Iris pigment epithelial cell (primary cell): ENCODE results near the gene SLC9A9.

Source experiments
- DNase-seq: peaks from one replicate; pipeline ENCODE4 v3.0.0-alpha.2; 2011; ENCODE audit warnings: low read depth

SLC9A9 gene

DNA sequence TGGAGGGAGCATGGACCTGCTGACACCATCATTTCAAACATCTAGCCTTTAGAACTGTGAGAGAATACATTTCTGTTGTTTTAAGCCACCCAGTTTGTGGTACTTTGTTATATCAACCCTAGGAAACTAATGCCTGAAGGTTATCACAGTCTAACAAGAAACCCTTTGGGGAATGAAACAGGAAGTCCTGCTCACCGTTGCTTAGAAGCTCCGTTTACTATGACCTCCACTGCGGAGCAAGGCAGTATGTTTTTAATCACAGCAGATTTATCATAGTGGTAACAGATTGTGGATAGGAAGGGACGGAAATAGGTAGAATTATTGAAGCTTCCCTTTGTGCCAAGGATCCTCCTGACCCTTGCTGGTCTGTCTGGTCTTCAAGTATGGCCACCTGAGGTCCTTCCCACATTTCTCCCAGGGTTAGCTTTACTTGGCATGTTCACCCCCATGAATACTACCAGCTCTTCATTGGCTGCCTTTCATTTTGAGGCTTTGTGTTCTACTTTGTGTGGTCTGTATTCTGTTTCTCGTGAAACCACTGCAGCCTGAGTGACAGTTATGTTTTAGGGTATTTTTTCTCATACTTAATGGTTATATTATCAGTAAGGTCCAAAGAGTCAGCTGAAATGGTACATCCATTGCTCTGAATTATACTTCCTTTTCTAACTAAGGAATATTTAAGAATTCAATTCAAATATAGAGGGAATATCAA lies 527.1 kb downstream of the SLC9A9 start:
- no peak for DNase-seq

DNA sequence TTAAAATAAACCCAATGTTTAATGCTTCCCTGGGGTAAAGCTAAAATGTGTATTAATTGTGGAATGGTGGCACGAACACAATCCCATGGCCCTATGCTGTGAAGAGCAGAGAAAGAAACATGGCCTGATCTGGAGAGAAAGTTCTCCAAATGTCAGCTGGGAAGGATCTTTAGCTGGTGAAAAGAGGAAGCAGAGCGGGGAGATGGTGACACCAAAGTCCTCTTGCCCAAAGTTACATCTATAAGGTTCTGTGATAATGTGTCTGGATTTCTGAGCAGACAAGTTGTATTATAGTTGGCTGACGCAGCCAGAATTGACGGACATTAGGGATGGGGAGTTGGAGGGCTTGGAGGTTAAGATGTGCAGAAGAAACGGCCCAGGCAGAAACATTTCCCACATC lies 532.5 kb downstream of the SLC9A9 start:
- no peak for DNase-seq

DNA sequence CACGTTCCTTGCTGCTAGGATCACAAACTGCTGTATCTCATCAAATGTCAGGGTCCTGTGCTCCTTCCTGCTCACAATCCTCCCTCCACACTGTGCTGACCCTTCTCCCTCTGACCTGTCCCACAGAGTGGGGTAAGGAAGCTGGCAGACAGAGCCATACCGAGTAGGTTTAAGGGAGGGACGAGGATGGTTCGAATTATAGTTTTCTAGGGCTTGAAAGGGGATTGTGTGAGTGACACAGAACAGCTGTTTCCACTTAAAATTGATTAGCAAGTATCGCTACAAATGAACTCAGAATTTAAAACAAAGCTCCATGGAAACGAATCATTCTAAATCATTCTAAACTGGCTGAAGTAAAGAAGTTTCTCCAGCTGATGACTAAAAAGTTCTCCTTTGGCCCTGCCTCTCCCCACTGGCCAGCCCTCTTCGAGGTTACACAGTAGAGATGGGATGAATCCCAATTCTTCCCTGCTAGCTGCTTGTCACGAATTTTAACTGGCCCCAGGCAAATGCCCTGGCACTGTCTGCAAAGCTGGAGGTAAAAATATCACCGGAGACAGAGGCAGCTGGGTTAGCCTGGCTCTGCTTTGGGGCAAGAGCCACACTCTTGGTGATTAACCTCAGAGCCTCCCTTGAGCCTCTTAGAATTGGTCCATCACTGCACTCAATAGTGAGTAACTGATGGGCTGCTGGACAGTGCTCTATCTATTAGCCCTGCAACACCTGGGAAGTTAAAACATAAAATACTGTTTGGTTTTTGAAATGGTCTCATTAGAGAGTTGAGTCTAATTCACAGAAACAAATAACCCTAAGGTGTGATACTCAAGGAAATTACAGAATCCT lies 533.8 kb downstream of the SLC9A9 start:
- DNase-seq, result no peak

DNA sequence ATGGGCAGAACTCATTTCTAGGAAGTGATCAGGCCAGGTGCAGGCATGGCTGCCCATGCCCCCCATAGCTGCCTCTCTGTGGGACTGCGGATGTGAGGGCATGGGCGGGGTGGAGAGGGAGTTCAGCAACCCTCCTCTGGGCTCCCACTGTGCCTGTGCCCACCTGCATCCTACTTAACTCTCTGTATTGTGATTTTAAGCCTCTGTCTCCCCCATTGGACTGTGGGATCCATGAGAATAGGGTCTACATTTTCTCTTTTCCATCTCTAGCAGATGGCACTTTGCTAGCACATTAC lies 534.4 kb downstream of the SLC9A9 start:
- no peak for DNase-seq

DNA sequence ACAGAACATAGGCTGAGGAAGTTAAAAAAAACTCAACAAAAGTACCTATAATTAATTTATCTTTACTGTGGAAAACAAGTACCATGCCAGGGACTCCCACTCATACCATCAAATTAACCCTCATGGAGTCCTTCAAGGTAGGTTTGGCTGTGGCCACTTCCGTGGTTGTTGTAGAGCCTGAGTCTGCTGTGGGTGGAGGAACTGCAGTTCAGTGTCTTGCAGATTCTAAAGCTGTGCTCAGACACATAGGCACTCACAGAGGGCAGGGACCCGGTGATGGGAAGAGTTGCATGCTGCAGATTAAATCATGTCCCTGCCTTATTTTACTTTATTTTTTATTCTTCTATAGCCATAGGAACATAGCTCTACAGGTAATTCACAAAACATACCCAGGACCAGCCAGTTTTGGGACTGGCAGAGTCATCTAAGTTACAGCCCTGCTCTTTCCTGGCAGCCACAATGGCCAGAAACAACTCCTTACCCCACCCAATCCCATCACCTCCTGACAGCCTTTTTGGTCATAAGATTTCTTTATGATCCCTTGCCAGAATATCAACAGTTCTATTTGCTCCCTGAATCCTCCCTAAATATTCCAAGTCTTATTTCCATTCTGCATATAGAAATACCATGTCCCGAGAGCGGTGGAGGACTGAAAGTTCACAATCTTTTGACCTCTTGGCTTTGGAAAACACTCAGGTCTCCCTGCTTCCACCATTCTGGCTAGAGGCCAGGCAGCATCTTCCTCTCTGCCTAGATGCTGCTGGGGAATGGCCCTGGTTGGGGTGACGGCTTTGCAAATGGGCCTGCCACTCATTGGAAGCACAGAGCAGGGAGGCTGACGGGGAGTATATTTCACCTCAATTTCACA lies 535.0 kb downstream of the SLC9A9 start:
- no peak for DNase-seq

DNA sequence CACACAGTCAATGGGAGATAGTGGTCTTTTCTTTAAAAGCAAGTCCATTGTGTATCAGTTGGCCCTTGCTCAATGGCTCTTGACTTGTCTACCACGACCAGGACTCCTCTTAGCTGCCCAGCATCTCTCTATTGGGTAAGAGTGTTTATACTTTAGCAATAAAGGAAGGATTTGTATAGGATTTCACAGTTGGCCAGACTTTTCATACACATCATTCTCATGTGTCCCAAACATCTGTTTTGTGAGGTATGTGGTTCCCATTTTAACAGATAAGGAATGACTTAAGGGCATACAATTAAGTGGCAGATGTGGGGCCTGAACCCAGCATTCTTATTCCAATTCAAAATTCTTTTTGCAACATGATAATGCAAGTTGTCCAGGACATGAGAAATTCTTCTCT lies 537.2 kb downstream of the SLC9A9 start:
- no peak for DNase-seq

DNA sequence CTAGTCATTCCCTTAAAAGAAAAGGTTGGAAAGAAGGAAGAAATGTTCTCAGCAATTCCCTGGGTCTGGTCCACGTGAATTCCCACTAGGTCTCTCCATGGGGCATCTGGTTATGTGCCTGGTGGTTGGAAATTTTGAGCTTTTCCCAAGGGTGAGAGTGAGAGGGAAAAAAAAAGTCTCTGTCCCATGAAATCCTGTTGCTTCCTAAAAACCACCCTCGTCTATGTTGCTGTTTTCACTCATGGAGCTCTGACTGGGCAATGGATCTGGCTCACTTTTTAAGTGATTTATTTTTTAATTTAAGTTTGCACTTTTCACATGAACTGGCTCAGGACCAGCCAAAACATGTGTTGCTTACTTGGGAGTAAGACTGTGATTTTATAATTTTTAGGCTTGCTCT lies 538.6 kb downstream of the SLC9A9 start:
- DNase-seq, result no peak

DNA sequence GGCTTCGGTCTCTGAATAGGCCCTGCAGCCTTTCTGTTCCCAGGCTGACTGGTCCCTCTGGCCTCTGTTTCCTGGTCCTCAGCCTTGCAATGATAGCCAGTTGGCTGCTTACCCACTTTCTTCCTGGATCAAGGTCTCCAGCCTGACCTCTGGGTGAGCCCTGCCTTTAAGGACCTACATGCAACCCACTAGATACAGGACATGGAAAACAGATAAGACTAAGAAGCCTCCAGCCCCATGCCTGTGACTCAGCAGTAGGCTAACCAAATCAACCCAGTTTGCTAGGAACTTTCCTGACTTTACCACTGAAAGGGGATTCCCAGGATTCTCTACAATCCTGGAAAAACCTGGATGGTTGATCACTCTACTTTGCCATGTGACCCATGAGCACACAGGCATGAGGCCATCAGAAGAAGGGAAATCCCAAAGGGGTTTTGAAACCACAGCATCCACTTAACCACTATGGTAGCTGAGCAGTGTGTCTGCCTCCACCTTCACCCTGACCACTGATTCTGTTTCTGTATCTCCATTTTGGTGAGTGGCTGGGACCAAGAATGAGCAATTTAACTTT lies 540.6 kb downstream of the SLC9A9 start:
- DNase-seq, result peak; percentile 65

DNA sequence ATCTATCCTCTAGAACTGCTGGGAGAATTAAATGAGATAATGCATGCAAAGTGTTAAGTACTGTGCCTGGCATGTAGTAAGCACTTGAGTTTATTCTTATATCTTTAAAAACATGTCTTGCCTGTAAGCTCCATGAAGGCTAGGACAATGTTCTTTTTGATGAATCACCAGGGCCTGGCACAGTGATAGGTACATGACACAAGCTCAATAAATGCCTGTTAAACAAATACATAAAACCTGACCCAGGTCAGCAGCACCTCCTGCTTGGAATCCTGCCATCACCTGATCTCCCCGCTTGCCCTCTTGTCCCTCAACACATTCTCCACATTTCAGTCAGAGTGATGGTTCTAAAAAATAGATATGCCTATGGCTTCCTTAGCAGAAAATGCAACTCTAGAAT lies 541.9 kb downstream of the SLC9A9 start:
- DNase-seq, result peak; percentile 23

DNA sequence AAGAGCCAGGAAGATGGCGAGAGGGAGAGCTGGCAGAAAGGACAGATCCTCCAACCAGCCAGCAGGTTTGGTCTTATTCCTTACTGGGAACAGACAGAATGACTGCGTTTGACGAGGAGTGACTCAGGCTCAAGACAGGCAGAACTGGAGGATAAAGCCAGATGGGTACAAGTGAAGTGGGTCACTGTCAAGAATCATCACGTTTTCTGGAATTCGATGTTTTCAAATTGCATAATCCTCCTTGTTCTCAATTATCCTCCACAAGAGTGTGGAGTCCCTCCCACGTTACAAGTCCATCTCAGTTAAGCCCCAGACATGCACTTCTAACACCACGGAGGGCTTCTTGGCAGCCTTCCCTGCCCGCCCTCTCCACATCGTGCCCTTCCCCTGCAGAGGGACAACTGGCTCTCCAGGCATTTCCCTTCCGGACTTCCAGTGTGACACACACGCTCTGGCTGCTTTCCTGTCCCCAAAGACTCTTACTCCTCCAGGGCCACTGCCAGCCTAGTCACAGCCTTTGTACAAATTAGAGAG lies 545.6 kb downstream of the SLC9A9 start:
- peak; percentile 78 for DNase-seq

DNA sequence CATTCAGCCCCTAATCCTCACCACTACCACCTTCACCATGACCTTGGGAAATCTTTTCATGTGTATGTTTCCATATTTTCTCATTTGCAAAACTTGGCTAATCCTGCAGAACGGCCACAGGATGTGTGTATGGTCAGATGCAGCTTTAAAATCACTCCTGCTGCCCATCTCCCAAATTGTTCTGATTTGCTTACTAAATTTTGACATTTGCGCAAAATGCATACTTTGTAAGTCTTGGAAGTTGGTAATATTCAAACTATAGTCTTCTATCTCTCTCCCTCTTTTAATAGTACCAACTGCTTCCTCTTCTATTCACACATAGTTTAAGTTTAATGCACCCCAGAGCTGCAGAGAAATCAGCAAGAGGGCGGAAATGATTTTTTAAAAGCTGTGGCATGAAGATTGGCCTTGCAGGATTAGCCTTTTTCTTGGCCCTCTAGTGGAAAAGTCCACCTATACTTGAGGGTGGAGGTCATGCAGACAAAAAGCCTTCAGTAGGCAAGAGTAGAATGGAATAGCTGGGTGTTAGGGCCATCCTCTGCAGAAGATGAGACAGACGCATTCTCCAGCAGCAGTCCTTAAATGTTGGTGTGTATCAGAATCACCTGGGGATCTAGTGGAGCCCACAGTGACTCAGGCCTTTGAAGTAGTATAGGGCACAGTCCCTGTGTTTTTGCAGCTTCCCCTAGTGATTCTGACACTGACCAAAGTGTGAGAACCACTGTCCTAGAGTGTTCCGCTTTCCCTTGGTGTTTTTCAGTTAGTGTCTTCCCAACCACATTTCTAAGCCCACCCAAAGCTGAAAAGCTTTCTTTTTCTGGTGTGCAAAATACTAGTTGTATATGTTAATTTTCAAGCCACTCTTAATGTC lies 547.0 kb downstream of the SLC9A9 start:
- no peak for DNase-seq

DNA sequence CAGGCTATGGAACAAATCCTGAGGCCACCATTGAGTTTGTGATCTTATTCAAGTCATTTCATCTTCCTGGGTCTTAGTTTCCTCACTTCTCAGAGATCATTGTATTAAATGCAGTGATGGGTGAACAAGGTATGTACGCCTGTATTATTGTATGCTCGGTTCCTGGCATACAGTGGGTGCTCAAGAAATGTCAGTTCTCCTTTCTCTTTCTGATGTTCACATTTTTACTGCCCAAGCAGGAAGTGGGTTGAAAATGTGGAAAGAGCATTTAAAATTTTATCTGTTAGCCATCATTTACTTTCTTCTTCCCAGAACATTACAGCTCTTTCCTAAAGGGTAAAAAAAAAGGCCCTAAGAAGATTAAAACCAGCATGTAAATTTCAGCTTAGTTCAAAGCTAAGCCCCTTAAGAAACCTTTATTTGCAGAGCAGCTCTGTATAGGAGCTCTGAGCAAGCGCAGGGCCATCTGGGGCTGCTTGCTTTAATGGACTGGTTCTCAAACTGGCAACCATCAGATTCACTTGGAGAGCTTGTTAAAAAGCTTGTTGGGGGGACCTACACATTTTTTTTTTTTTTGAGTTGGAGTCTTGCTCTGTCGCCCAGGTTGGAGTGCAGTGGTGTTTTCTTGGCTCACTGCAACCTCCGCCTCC lies 549.3 kb downstream of the SLC9A9 start:
- no peak for DNase-seq

DNA sequence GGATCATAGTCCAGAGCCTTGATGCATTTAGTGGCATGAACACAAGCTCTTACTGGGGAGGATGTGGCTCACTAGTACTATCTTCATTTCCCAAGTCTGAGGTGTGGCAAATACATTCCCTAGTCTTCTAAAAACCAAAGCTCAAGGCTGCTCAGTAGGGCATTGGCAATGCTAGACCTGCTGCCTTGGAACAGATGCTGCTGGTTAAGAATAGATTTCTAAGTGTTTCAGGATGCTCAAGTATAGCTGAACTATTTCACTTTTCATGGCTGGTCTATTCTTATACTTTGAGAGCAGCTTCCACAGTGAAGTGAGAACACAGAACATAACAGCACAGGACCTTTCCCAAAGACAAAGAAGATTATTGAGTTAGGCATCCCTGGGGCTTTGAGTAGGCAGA lies 549.9 kb downstream of the SLC9A9 start:
- DNase-seq, result no peak

DNA sequence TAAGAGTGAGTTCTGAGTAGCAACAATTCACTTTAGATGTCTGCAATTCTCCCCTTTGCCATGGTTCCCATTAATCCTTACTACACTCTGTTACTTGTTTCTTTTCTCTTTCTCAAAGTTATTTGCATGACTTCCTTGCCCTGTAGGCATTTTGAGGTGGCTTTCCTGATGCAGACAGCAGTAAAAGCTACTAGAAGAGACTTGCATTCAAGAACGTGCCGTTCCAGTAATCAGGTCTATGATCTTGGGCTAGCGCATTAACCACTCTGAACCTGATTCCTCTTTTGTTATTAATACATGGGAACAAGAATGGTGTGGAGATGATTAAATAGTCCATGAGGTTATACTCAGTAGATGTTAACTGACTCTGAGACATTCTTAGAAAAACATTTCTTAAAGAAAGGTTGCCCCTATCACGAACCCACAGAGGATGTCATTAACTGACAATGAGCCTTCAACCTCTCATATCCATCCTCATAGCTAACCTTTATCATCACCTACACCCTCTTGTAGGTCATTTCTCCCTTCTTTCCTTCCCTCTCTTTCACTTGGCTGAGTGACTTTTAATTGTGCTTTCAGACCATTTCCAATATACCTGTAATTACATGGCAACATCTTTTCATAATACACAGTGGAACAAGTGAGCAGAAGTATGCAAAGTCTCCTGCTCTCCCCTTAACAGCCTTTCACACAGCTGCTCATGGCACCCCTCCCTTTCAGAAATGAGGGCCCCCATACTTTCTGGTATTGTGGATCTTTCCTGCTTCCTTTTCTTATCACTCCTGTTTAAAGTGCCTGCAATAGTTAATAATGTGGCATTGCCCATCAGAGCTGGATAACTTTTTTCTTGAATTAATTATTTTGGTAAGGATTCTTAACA lies 552.8 kb downstream of the SLC9A9 start:
- no peak for DNase-seq

DNA sequence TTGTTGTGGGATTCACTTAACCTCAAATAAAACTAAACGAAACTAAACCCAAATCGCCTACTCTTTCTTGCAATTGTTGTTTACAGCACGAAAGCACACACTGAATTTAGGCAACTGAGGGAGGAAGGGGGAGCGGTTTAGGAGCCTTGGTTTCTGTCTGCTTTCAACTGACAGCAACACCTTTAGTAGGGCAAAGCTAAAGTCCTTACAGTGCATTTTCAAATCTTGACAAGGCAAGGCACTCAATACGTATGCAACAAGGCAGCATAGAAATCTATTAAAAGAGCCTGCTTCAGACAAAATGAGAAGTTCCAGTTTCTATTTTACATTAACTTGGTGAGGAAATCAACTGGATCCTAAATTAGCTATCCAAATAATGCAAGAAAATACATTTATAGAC lies 554.1 kb downstream of the SLC9A9 start:
- DNase-seq, result no peak

DNA sequence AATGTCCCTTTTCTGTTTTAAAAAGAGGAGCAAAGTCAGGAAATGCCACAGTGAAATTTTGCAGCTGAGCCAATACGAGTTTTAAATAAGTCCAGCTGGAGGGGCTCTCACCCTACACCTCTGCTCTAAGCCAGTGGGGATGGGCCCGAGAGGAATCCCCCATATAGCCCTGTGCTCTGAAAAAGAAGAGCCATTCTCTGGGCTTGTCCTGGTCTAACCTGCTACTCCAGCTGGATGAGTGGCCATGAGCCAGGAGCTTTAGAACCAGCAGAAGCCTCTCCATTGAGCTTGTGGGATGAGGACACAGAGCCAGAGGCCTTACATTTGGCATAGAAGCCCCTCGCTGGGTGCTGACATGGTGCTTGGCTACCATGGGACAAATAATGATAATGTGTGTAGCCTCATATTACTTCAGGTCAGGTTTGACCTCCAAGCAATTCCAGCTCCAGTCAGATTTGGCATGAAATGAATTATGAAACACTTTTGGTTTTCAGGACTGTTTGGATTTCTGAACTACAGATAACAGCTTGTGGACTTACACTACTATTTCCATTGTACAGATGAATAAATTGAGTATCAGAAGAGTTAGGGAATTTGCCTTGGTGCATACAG lies 556.3 kb downstream of the SLC9A9 start:
- no peak for DNase-seq

DNA sequence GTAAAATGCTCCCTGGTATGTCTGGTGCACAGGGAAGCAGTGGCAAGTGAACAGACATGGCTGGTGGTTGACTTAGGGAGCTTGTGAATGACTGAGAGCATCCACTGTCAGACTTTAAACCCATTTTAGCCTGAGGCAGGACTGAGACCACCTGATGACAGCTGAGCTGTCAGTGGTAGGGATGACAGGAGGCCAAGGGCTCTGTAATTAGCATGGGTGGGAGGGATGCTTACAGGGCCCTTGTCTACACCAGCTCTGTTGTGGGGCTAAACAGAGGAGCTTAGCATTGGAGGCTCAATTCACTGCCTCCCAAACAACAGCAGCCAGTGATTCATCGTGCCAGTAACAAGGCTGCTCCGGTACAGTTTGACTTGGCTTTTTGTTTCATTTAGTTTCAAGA lies 559.3 kb downstream of the SLC9A9 start:
- DNase-seq, result no peak

DNA sequence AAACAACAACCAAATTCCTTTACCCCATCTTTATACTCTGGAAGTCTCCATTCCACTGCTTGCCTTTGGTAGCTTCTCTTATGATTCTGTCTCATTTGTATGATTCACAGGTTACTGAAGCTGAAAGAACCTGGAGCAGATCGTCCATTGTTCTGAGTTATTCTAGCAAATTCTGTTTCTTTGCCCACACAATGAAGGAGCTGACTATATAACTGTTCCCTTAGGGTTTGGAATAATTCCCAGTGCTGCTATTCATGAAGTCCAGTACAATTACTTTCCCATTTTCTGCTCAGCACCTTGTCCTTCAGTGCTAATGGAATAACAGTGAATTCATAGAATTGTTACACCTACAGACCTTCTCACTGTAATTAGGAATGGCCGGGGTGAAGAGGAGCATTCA lies 560.9 kb downstream of the SLC9A9 start:
- no peak for DNase-seq

DNA sequence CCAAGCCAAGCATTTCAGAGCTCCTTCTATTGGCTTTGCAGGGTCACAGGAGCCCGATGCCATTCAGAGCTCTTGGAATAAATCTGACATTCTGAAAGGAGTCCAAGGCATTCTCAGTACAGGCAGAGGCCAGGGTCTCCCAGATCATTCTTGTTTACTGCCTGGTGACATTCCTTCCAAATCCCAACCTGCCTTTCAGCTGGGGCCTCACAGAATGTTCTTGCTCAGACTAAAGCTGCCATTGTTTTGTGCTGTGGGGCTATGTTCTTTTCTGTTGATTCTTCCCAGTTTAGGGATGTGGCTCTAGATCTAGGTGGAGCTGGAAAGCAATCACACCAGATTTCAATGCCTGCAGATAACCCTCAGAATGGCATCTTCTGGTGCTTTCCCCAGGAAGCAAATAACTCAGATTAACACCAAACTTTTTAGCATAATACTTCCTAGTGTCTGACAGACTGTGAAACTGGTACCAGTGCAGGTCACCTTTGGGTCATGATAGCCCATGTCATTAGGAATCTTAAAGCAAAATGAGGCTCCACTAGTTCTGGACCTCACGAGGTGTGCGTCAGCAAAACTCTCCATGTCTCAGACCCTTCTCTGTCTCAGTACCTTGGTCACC lies 561.8 kb downstream of the SLC9A9 start:
- no peak for DNase-seq
